HEK293 (cell line): Measurements from ENCODE around the gene HYKK.

Source experiments
- CTCF ChIA-PET: fragments of 350-600 bp; formaldehyde crosslinking; extraction: SDS; loops from one replicate; lab custom pipeline; 2021; ENCODE audit warnings: antibody characterized with exemption; lab: Yijun Ruan, JAX
- POLR2A ChIA-PET: fragments of 300-600 bp; formaldehyde crosslinking; extraction: SDS; loops from one replicate; lab custom pipeline; 2020; ENCODE audit warnings: antibody characterized with exemption, inconsistent platforms; lab: Yijun Ruan, JAX
- H3K27ac ChIP-seq: fragments of 200-500 bp; sonication (Bioruptor generic); 2 replicates; pipeline ENCODE4 v1.5.1; 2014; ENCODE audit warnings: low read depth, low read length, control low read depth, inconsistent platforms; ENCODE audit errors: extremely low read depth
- H3K36me3 ChIP-seq, 2 experiments: fragments of 200-500 bp in 1 of 2; sonication (Bioruptor generic) in 1 of 2; 1 replicate in 1 of 2; 2 replicates in 1 of 2; pipeline ENCODE4 v1.5.1; 2014 to 2017; ENCODE audit warnings: inconsistent platforms in 2 of 2, low read length in 2 of 2; ENCODE audit not compliant: control insufficient read depth in 2 of 2, insufficient read depth in 1 of 2
- H3K4me1 ChIP-seq: fragments of 200-500 bp; sonication (Bioruptor generic); 2 replicates; pipeline ENCODE4 v1.5.1; 2014; ENCODE audit warnings: mild to moderate bottlenecking, low read length, inconsistent platforms; ENCODE audit not compliant: control insufficient read depth, insufficient read depth
- H3K4me3 ChIP-seq: 2 replicates; pipeline ENCODE4 v1.5.1; 2011; ENCODE audit warnings: low read depth, mild to moderate bottlenecking, control low read depth, low read length, moderate library complexity
- H3K9me3 ChIP-seq: fragments of 200-500 bp; sonication (Bioruptor generic); 2 replicates; pipeline ENCODE4 v1.5.1; 2014; ENCODE audit warnings: low read depth, low read length, inconsistent platforms; ENCODE audit not compliant: control insufficient read depth, insufficient read depth
- BCL11B ChIP-seq: fragments of 450-650 bp; formaldehyde crosslinking; IDR thresholded peaks from 2 replicates; pipeline ENCODE4 v1.5.1; 2016; ENCODE audit warnings: low read depth, missing biosample characterization, missing genetic modification characterization
- BCL6B ChIP-seq: fragments of 450-650 bp; formaldehyde crosslinking; IDR thresholded peaks from 2 replicates; pipeline ENCODE4 v1.5.1; 2017; ENCODE audit warnings: missing biosample characterization, missing genetic modification characterization
- KLF1 ChIP-seq: fragments of 450-650 bp; formaldehyde crosslinking; IDR thresholded peaks from 2 replicates; pipeline ENCODE4 v1.5.1; 2016; ENCODE audit warnings: missing biosample characterization, missing genetic modification characterization
- PRDM1 ChIP-seq: fragments of 450-650 bp; formaldehyde crosslinking; IDR thresholded peaks from 2 replicates; pipeline ENCODE4; 2016; ENCODE audit warnings: missing biosample characterization, missing genetic modification characterization
- PRDM6 ChIP-seq: fragments of 450-650 bp; formaldehyde crosslinking; IDR thresholded peaks from 2 replicates; pipeline ENCODE4 v1.5.1; 2017; ENCODE audit warnings: missing biosample characterization, missing genetic modification characterization
- YY2 ChIP-seq: fragments of 450-650 bp; formaldehyde crosslinking; IDR thresholded peaks from 2 replicates; pipeline ENCODE4 v1.5.1; 2016; ENCODE audit warnings: missing biosample characterization, missing genetic modification characterization
- ZBTB17 ChIP-seq: fragments of 450-650 bp; formaldehyde crosslinking; IDR thresholded peaks from 2 replicates; pipeline ENCODE4 v1.5.1; 2016; ENCODE audit warnings: missing biosample characterization, missing genetic modification characterization
- ZBTB48 ChIP-seq: fragments of 450-650 bp; formaldehyde crosslinking; IDR thresholded peaks from 2 replicates; pipeline ENCODE4 v1.5.1; 2016; ENCODE audit warnings: missing biosample characterization, missing genetic modification characterization
- ZFHX2 ChIP-seq: fragments of 450-650 bp; formaldehyde crosslinking; conservative IDR thresholded peaks from 2 replicates; pipeline ENCODE4 v1.5.1; 2016; ENCODE audit warnings: missing biosample characterization, missing genetic modification characterization
- ZFP37 ChIP-seq: fragments of 450-650 bp; formaldehyde crosslinking; IDR thresholded peaks from 2 replicates; pipeline ENCODE4 v1.5.1; 2016; ENCODE audit warnings: missing biosample characterization, missing genetic modification characterization
- ZFP41 ChIP-seq: fragments of 450-650 bp; formaldehyde crosslinking; IDR thresholded peaks from 2 replicates; pipeline ENCODE4 v1.5.1; 2016; ENCODE audit warnings: missing biosample characterization, missing genetic modification characterization, borderline replicate concordance
- ZNF121 ChIP-seq: fragments of 450-650 bp; formaldehyde crosslinking; IDR thresholded peaks from 2 replicates; pipeline ENCODE4 v1.5.1; 2016; ENCODE audit warnings: missing biosample characterization, missing genetic modification characterization
- ZNF138 ChIP-seq: fragments of 450-650 bp; formaldehyde crosslinking; IDR thresholded peaks from 2 replicates; pipeline ENCODE4 v1.5.1; 2016; ENCODE audit warnings: missing biosample characterization, missing genetic modification characterization, borderline replicate concordance
- ZNF202 ChIP-seq: fragments of 450-650 bp; formaldehyde crosslinking; IDR thresholded peaks from 2 replicates; pipeline ENCODE4 v1.5.1; 2016; ENCODE audit warnings: missing biosample characterization, missing genetic modification characterization, borderline replicate concordance
- ZNF211 ChIP-seq: fragments of 450-650 bp; formaldehyde crosslinking; IDR thresholded peaks from 2 replicates; pipeline ENCODE4 v1.5.1; 2016; ENCODE audit warnings: low read depth, missing biosample characterization, missing genetic modification characterization
- ZNF341 ChIP-seq: fragments of 450-650 bp; formaldehyde crosslinking; IDR thresholded peaks from 2 replicates; pipeline ENCODE4; 2016; ENCODE audit warnings: low read depth, missing biosample characterization, missing genetic modification characterization
- ZNF394 ChIP-seq: fragments of 450-650 bp; formaldehyde crosslinking; IDR thresholded peaks from 2 replicates; pipeline ENCODE4 v1.5.1; 2016; ENCODE audit warnings: missing biosample characterization, missing genetic modification characterization, mild to moderate bottlenecking, moderate library complexity, borderline replicate concordance
- ZNF404 ChIP-seq: fragments of 450-650 bp; formaldehyde crosslinking; IDR thresholded peaks from 2 replicates; pipeline ENCODE4 v1.5.1; 2017; ENCODE audit warnings: missing biosample characterization, missing genetic modification characterization
- ZNF549 ChIP-seq: fragments of 450-650 bp; IDR thresholded peaks from 2 replicates; pipeline ENCODE4 v1.5.1; 2018; ENCODE audit warnings: missing biosample characterization, missing genetic modification characterization, mild to moderate bottlenecking, inconsistent platforms, moderate library complexity
- ZNF561 ChIP-seq: fragments of 450-650 bp; IDR thresholded peaks from 2 replicates; pipeline ENCODE4 v1.5.1; 2018; ENCODE audit warnings: missing biosample characterization, missing genetic modification characterization, borderline replicate concordance
- ZNF596 ChIP-seq: fragments of 450-650 bp; IDR thresholded peaks from 2 replicates; pipeline ENCODE4 v1.5.0; 2018; ENCODE audit warnings: missing biosample characterization, mild to moderate bottlenecking, missing genetic modification characterization, moderate library complexity
- ZNF692 ChIP-seq: fragments of 450-650 bp; formaldehyde crosslinking; IDR thresholded peaks from 2 replicates; pipeline ENCODE4 v1.5.1; 2016; ENCODE audit warnings: missing biosample characterization, missing genetic modification characterization
- ZNF76 ChIP-seq: fragments of 450-650 bp; formaldehyde crosslinking; IDR thresholded peaks from 2 replicates; pipeline ENCODE4; 2016; ENCODE audit warnings: low read depth, missing biosample characterization, missing genetic modification characterization, borderline replicate concordance
- ZSCAN23 ChIP-seq: fragments of 450-650 bp; formaldehyde crosslinking; IDR thresholded peaks from 2 replicates; pipeline ENCODE4 v1.5.1; 2016; ENCODE audit warnings: missing biosample characterization, missing genetic modification characterization
- ZSCAN30 ChIP-seq: fragments of 450-650 bp; IDR thresholded peaks from 2 replicates; pipeline ENCODE4 v1.5.1; 2018; ENCODE audit warnings: missing biosample characterization, mild to moderate bottlenecking, missing genetic modification characterization, moderate library complexity
- TF ChIP-seq, protein P1 (sequence below): fragments of 450-650 bp; formaldehyde crosslinking; IDR thresholded peaks from 2 replicates; pipeline ENCODE4 v1.5.1; 2016; ENCODE audit warnings: missing biosample characterization, missing genetic modification characterization
- TF ChIP-seq, protein P2 (sequence below): fragments of 450-650 bp; formaldehyde crosslinking; IDR thresholded peaks from 2 replicates; pipeline ENCODE4 v1.5.1; 2017; ENCODE audit warnings: missing biosample characterization, missing genetic modification characterization

The HYKK gene

DNA sequence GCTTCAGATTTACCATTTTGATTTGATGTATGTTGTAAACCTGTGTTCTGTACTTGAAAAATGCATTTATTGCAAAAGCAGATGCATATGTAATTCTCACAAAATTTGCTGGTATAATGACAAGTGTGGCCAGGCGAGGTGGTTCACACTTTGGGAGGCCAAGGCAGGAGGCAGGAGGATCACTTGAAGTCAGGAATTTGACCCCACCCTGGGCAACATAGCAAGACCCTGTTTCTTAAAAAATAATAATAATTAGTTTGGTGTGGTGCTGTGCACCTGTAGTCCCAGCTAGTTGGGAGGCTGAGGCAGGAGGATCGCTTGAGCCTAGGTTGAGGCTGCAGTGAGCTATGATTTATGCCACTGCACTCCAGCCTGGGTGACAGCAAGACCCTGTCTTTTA is 4.7 kb upstream of the HYKK start:
- Histone ChIP-seq H3K4me1 (no peaks in the 10 kb centered on the region), H3K9me3 (no peaks in the 10 kb centered on the region), H3K27ac (no peak overlapping the region), H3K36me3 (peaks cover 37 to 44% of the 10 kb centered on the region in 2 experiments), H3K4me3 (no peak overlapping the region)
- TF ChIP-seq ZNF561 (tag by site-specific recombination) (no peak), ZNF341 (no peak), ZFP41 (tag by site-specific recombination) (no peak), ZNF121 (tag by site-specific recombination) (peak; percentile 79)
- CTCF ChIA-PET, result no interaction called here
- POLR2A ChIA-PET, result no interaction called here

DNA sequence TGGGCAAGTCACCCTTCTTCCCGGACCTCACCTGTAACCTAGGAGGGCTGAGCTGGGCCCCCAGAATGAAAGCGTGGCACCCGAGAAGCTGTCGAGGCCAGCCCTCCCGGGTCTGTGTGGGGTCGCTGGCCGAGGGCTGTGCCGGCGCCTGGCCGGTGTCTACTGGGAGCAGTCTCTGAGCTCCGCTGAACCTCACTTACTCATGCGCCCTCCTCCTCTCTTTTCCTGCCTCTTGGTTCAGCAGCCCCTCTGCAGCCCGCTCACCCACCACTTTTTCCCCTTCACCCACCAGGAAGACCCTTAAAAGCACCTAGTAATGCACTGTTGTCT is 419 bp downstream of the HYKK start:
- ChIA-PET POLR2A (interaction anchor here (0.7 to 3.7 kb wide), 5 partner anchors 9 to 366 kb away, joined by 3 to 31 read pairs (median 5); partner anchors contain the start of genes CHRNA5, MORF4L1, PSMA4 and SKIC8), CTCF (interaction anchor here (1.0 kb wide), 1 partner anchor 111 kb away, joined by 6 read pairs; no protein-coding TSS in a partner anchor)
- Histone ChIP-seq H3K4me1 (0 out of 2 replicates have a peak, but pooled peaks cover 4% of the 10 kb centered on the region), H3K36me3 (no peaks in the 10 kb centered on the region; a peak in 1 of 3 replicates), H3K4me3 (peak overlapping the region; percentile 99), H3K27ac (peak overlapping the region; percentile 14; the same call in 1 of the 2 replicates), H3K9me3 (no peaks in the 10 kb centered on the region)
- TF ChIP-seq, protein P1, sequence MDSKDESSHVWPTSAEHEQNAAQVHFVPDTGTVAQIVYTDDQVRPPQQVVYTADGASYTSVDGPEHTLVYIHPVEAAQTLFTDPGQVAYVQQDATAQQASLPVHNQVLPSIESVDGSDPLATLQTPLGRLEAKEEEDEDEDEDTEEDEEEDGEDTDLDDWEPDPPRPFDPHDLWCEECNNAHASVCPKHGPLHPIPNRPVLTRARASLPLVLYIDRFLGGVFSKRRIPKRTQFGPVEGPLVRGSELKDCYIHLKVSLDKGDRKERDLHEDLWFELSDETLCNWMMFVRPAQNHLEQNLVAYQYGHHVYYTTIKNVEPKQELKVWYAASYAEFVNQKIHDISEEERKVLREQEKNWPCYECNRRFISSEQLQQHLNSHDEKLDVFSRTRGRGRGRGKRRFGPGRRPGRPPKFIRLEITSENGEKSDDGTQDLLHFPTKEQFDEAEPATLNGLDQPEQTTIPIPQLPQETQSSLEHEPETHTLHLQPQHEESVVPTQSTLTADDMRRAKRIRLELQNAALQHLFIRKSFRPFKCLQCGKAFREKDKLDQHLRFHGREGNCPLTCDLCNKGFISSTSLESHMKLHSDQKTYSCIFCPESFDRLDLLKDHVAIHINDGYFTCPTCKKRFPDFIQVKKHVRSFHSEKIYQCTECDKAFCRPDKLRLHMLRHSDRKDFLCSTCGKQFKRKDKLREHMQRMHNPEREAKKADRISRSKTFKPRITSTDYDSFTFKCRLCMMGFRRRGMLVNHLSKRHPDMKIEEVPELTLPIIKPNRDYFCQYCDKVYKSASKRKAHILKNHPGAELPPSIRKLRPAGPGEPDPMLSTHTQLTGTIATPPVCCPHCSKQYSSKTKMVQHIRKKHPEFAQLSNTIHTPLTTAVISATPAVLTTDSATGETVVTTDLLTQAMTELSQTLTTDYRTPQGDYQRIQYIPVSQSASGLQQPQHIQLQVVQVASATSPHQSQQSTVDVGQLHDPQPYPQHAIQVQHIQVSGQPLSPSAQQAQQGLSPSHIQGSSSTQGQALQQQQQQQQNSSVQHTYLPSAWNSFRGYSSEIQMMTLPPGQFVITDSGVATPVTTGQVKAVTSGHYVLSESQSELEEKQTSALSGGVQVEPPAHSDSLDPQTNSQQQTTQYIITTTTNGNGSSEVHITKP, result no peak
- TF ChIP-seq BCL11B (0 out of 2 replicates have a peak, but pooled peaks have one; percentile 2), ZBTB17 (tag by site-specific recombination) (peak; percentile 43; the same call in 1 of the 2 replicates), PRDM6 (tag by site-specific recombination) (no peak), ZNF76 (tag by site-specific recombination) (0 out of 2 replicates have a peak, but pooled peaks have one; percentile 6), ZSCAN23 (tag by site-specific recombination) (no peak), ZBTB48 (tag by site-specific recombination) (no peak), ZNF138 (tag by site-specific recombination) (no peak), ZNF692 (tag by site-specific recombination) (no peak), ZFHX2 (tag by site-specific recombination) (no peak), ZNF394 (tag by site-specific recombination) (no peak), ZNF404 (no peak), ZNF202 (tag by site-specific recombination) (no peak), ZNF596 (no peak), ZNF549 (tag by site-specific recombination) (no peak), PRDM1 (tag by site-specific recombination) (no peak), ZFP37 (tag by site-specific recombination) (no peak), YY2 (no peak), BCL6B (tag by site-specific recombination) (no peak), ZSCAN30 (peak; percentile 74), ZNF211 (tag by site-specific recombination) (no peak), KLF1 (tag by site-specific recombination) (no peak)
- TF ChIP-seq, protein P2, sequence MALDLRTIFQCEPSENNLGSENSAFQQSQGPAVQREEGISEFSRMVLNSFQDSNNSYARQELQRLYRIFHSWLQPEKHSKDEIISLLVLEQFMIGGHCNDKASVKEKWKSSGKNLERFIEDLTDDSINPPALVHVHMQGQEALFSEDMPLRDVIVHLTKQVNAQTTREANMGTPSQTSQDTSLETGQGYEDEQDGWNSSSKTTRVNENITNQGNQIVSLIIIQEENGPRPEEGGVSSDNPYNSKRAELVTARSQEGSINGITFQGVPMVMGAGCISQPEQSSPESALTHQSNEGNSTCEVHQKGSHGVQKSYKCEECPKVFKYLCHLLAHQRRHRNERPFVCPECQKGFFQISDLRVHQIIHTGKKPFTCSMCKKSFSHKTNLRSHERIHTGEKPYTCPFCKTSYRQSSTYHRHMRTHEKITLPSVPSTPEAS (tag by site-specific recombination), result no peak
